Middle frontal gyrus (tissue), 1 donor: ENCODE data around the gene TXLNG.
"Not testable (repeated sequence)": the region's sequence is repeated elsewhere in the genome, so short reads cannot be mapped to it uniquely, and the experiment has no call there.

ENCODE experiments used
- DNase-seq: peaks from one replicate; pipeline ENCODE4 v3.0.0-alpha.2; 2015; ENCODE audit warnings: low spot score; ENCODE audit errors: extremely low spot score

Gene TXLNG

GRCh38 chrX:16786139-16786790 is at the start of gene TXLNG:
TXLNG (plus strand) TSS chrX:16786466; CDS start chrX:16786488, 22 bp downstream.
- peak; percentile 92 for DNase-seq

- no peak for DNase-seq
These were observed 49.2 kb upstream of the TXLNG start for GRCh38 chrX:16737024-16737423.

GRCh38 chrX:16739574-16739973 is 46.7 kb upstream of the TXLNG start:
- no peak for DNase-seq

GRCh38 chrX:16743604-16744325 is 42.5 kb upstream of the TXLNG start:
- no peak for DNase-seq

GRCh38 chrX:16745102-16745501 is 41.2 kb upstream of the TXLNG start:
- DNase-seq: no peak

GRCh38 chrX:16745659-16746058 is 40.6 kb upstream of the TXLNG start:
- DNase-seq: no peak

GRCh38 chrX:16748425-16748824 is 37.8 kb upstream of the TXLNG start:
- no peak for DNase-seq

GRCh38 chrX:16750136-16750535 is 36.1 kb upstream of the TXLNG start:
- no peak for DNase-seq

- no peak for DNase-seq
These were observed 32.2 kb upstream of the TXLNG start for GRCh38 chrX:16754019-16754418.

- DNase-seq: no peak
These were observed 29.5 kb upstream of the TXLNG start for GRCh38 chrX:16756724-16757123.

- not testable (repeated sequence) for DNase-seq
These were observed 24.8 kb upstream of the TXLNG start for GRCh38 chrX:16761500-16761899.

- no peak for DNase-seq
These were observed 23.7 kb upstream of the TXLNG start for GRCh38 chrX:16762579-16762978.

- DNase-seq: no peak
These were observed 20.7 kb upstream of the TXLNG start for GRCh38 chrX:16765594-16765993.

GRCh38 chrX:16770970-16771482 is 15.2 kb upstream of the TXLNG start:
- no peak for DNase-seq

- no peak for DNase-seq
These were observed 14.5 kb upstream of the TXLNG start for GRCh38 chrX:16771483-16772398.

GRCh38 chrX:16772460-16772859 is 13.8 kb upstream of the TXLNG start:
- DNase-seq: no peak

- DNase-seq: no peak
These were observed 11.5 kb upstream of the TXLNG start for GRCh38 chrX:16774746-16775145.

GRCh38 chrX:16778545-16778944 is 7.7 kb upstream of the TXLNG start:
- DNase-seq: no peak

GRCh38 chrX:16778993-16779392 is 7.3 kb upstream of the TXLNG start:
- no peak for DNase-seq

GRCh38 chrX:16779815-16780214 is 6.5 kb upstream of the TXLNG start:
- DNase-seq: not testable (repeated sequence)

- no peak for DNase-seq
These were observed 2.8 kb upstream of the TXLNG start for GRCh38 chrX:16783452-16783851.

GRCh38 chrX:16784440-16784839 is 1.8 kb upstream of the TXLNG start:
- DNase-seq: not testable (repeated sequence)
